Stomach (tissue), 9 donors: Measurements from ENCODE around the gene CD36. TPM values are rescaled to one million over a fixed set of nuclear protein-coding genes. Genes with fewer than 3 reads are reported as not detected.

Experiments
- DNase-seq, 2 donors: peaks; one replicate each; pipeline versions ENCODE4 v3.0.0 to v3.0.0-alpha.2; 2013 to 2019
- H3K27ac ChIP-seq, 5 donors: fragments of 200-600 bp in 4 of 5; sonication (generic) in 4 of 5; one replicate each; pipeline ENCODE4 v1.5.1; 2013 to 2019; ENCODE audit warnings: mild to moderate bottlenecking in 1 of 5, moderate library complexity in 1 of 5
- H3K27me3 ChIP-seq, 3 donors: fragments of 200-600 bp; sonication (generic); one replicate each; pipeline ENCODE4 v1.5.1; 2017 to 2019; ENCODE audit warnings: mixed run types in 1 of 3
- H3K36me3 ChIP-seq, 4 donors: fragments of 200-600 bp; sonication (generic); 1 replicate in 3 of 4; 2 replicates in 1 of 4; pipeline ENCODE4 v1.5.1; 2016 to 2019
- H3K4me1 ChIP-seq, 4 donors: fragments of 200-600 bp; sonication (generic); one replicate each; pipeline ENCODE4 v1.5.1; 2016 to 2019
- H3K4me3 ChIP-seq, 4 donors: fragments of 200-600 bp; sonication (generic) in 3 of 4; one replicate each; pipeline ENCODE4 v1.5.1; 2016 to 2019; ENCODE audit warnings: mild to moderate bottlenecking in 1 of 4
- H3K9me3 ChIP-seq, 4 donors: fragments of 200-600 bp; sonication (generic); one replicate each; pipeline ENCODE4 v1.5.1; 2016 to 2019
- EP300 ChIP-seq: sonication (generic); formaldehyde crosslinking; IDR thresholded peaks from one replicate; pipeline ENCODE4 v1.6.1; 2017; ENCODE audit warnings: antibody characterized with exemption
- POLR2A ChIP-seq, 4 donors: fragments of 450-650 bp; IDR thresholded peaks; one replicate each; pipeline ENCODE4 v1.6.1; 2016; ENCODE audit warnings: antibody characterized with exemption in 4 of 4, control low read depth in 2 of 4, mild to moderate bottlenecking in 1 of 4, moderate library complexity in 1 of 4
- POLR2AphosphoS5 ChIP-seq, 3 donors: sonication (generic); formaldehyde crosslinking; IDR thresholded peaks; one replicate each; pipeline ENCODE4 v1.6.1; 2016; ENCODE audit warnings: antibody characterized with exemption in 3 of 3
- WGBS, 5 donors: extraction: QIAGEN DNeasy Blood & Tissue Kit in 3 of 5; methylation state at CpG; one replicate each; pipeline versions ENCODE4 v1.1.5 to v1.1.7; 2013 to 2018; 5-methylcytosine and 5-hydroxymethylcytosine counted together
- intact Hi-C: fragments of 100-400 bp; cut with DNase I; formaldehyde crosslinking; loops from one replicate; pipeline ENCODE4 v1.15.1; 2023; ENCODE audit warnings: low total_unique reads
- polyA plus RNA-seq, 3 donors: library from polyadenylated mRNA; stranded (reverse); fragments of 200-250 nt; gene quantifications; one replicate each; pipeline ENCODE4 v1.2.3, GENCODE V29; 2013
- total RNA-seq, 5 donors: library from RNA; depleted of rRNA; stranded (reverse); fragments of >200 nt; gene quantifications; one replicate each; pipeline versions ENCODE4 v1.1.0 to v1.2.3, GENCODE V29; 2014 to 2016
- TF ChIP-seq, protein P1 (sequence below), 7 experiments: fragments of 450-650 bp in 4 of 7; fragments of 200-600 bp in 3 of 7; sonication (generic) in 3 of 7; IDR thresholded peaks; one replicate each; pipeline ENCODE4 v1.5.1; 2016 to 2019; ENCODE audit warnings: antibody characterized with exemption in 7 of 7, control low read depth in 2 of 7, mild to moderate bottlenecking in 1 of 7
- donor health status: healthy with polysubstance abuse.
- donor health status: Bipolar disorder and iron deficiency.
- donor health status: healthy.

Gene CD36
- total and polyA plus RNA-seq, 8 donors, result 5.5 to 346 (median 33.5) TPM

DNA sequence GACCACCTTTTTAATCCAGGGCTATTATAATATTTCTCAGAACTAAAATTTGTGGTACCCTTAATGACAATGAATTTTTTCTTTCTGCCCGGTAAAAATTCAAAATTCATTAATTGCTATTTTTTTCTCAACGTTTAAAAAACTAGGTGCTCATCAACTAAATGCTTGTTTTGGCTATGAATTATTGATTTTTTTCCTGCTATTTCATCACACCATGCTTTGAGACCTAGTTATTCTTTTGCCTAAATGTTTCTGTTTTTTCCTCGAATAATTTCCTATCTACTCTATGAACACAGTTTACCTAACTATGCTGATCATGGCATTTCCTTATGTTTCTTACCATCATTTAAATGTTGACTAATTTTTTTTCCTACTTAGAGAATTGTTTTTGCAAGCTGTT is 5.6 kb upstream of the CD36 start:
- H3K36me3 ChIP-seq, result no peaks in the 10 kb centered on the region
- H3K27me3 ChIP-seq, result no peaks in the 10 kb centered on the region
- H3K4me1 ChIP-seq, result peaks cover 0 to 16% (median 5%) of the 10 kb centered on the region in 4 donors
- no peaks in the 10 kb centered on the region for H3K9me3 ChIP-seq
- TF ChIP-seq, protein P1, sequence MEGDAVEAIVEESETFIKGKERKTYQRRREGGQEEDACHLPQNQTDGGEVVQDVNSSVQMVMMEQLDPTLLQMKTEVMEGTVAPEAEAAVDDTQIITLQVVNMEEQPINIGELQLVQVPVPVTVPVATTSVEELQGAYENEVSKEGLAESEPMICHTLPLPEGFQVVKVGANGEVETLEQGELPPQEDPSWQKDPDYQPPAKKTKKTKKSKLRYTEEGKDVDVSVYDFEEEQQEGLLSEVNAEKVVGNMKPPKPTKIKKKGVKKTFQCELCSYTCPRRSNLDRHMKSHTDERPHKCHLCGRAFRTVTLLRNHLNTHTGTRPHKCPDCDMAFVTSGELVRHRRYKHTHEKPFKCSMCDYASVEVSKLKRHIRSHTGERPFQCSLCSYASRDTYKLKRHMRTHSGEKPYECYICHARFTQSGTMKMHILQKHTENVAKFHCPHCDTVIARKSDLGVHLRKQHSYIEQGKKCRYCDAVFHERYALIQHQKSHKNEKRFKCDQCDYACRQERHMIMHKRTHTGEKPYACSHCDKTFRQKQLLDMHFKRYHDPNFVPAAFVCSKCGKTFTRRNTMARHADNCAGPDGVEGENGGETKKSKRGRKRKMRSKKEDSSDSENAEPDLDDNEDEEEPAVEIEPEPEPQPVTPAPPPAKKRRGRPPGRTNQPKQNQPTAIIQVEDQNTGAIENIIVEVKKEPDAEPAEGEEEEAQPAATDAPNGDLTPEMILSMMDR (IDR thresholded peaks at IDR 0.05), result no peak
- TF ChIP-seq EP300 (no peak), POLR2A (IDR thresholded peaks at IDR 0.05) (no peak), POLR2AphosphoS5 (IDR thresholded peaks at IDR 0.05) (no peak)
- intact Hi-C loops, result no loop called here
- H3K4me3 ChIP-seq, result no peak overlapping the region
- H3K27ac ChIP-seq, result no peak overlapping the region
- no peak for DNase-seq
- 54 to 89% (median 66%) methylated on average over 3 of the region's 3 CpGs for WGBS, 5 donors

DNA sequence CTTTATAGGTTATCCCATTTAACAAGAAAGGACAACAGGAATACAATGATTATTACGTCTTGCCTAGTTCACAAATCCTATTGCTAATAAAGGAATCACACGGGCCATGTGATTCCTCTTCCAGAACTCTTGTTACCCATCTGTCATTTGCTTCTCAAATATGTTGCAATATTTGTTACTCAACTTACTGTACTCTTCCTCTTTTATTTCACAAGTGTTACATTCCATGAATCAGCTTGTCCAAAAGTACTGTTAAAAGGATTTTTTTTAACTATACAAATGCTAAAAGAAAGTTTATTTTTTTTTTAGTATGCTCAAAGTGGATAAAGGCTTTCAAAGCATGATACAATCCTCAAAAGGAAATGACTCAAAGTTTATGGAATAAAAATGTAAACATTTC is 3.9 kb upstream of the CD36 start:
- Histone ChIP-seq H3K36me3 (no peaks in the 10 kb centered on the region), H3K4me1 (peaks cover 0 to 16% (median 5%) of the 10 kb centered on the region in 4 donors), H3K27ac (peak overlapping the region in 1 of 5 donors; percentile 24), H3K9me3 (no peaks in the 10 kb centered on the region), H3K27me3 (no peaks in the 10 kb centered on the region), H3K4me3 (no peak overlapping the region)
- TF ChIP-seq, protein P1 (IDR thresholded peaks at IDR 0.05), result no peak
- TF ChIP-seq POLR2AphosphoS5 (IDR thresholded peaks at IDR 0.05) (peak in 1 of 3 donors; percentile 41), POLR2A (IDR thresholded peaks at IDR 0.05) (no peak), EP300 (no peak)
- WGBS, 5 donors, result 48 to 71% (median 70%) methylated on average over 2 of the region's 2 CpGs
- intact Hi-C loops, result no loop called here
- no peak for DNase-seq

DNA sequence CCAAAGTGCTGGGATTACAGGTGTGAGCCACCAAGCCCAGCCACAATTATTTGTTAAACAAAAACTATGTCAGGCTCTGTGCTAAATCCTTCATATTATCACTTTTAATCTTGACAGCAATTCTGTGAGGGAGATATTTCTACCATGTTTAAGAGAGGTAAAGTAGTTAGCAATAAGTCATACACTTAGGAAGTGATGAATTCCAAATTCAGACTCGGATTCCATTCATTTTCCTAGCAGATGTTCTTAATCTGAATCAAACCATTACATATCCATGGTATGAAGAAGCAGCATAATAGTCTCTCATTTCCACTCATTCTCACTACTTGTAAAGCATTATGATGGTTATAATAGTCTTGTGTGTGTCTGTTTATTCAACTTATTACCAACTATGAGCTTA is 2.9 kb upstream of the CD36 start:
- no peaks in the 10 kb centered on the region for H3K9me3 ChIP-seq
- H3K4me3 ChIP-seq, result no peak overlapping the region
- TF ChIP-seq EP300 (no peak), POLR2A (IDR thresholded peaks at IDR 0.05) (no peak), POLR2AphosphoS5 (IDR thresholded peaks at IDR 0.05) (no peak)
- TF ChIP-seq, protein P1 (IDR thresholded peaks at IDR 0.05), result no peak
- no peak overlapping the region for H3K27ac ChIP-seq
- H3K4me1 ChIP-seq, result peaks cover 0 to 15% (median 3%) of the 10 kb centered on the region in 4 donors
- no peak for DNase-seq
- H3K36me3 ChIP-seq, result no peaks in the 10 kb centered on the region
- WGBS, 5 donors, result 64 to 78% (median 73%) methylated on average over 1 of the region's 1 CpG
- intact Hi-C loops, result no loop called here
- no peaks in the 10 kb centered on the region for H3K27me3 ChIP-seq

DNA sequence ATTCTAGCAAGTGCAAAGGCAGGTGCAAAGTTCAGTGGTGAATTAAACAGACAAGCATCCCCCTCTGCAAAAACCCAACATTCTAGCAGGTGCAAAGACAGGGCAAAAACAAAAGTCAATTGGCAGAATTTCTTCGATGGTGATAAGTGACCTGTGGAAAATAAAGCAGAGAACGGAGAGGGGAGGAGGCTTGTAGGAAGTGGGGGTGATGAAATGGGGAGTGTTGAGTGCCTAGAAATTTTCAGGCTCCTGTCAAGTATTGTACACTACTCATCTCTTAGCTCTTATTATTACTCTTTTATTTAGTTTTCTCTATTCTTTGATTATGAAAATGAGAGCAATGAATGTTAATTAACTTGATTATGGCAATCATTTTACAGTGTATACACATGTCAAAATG is 2.4 kb upstream of the CD36 start:
- Histone ChIP-seq H3K27ac (no peak overlapping the region), H3K27me3 (no peaks in the 10 kb centered on the region), H3K4me1 (peaks cover 0 to 13% (median under 1%) of the 10 kb centered on the region in 4 donors), H3K36me3 (no peaks in the 10 kb centered on the region), H3K4me3 (no peak overlapping the region), H3K9me3 (no peaks in the 10 kb centered on the region)
- WGBS, 5 donors, result 65 to 82% (median 70%) methylated on average over 2 of the region's 2 CpGs
- intact Hi-C loops, result no loop called here
- no peak for DNase-seq
- TF ChIP-seq POLR2AphosphoS5 (IDR thresholded peaks at IDR 0.05) (no peak), POLR2A (IDR thresholded peaks at IDR 0.05) (no peak), EP300 (no peak)
- TF ChIP-seq, protein P1 (IDR thresholded peaks at IDR 0.05), result no peak
